ENCODE data around the gene FOXO6. TPM values are rescaled to one million over a fixed set of nuclear protein-coding genes. Genes with fewer than 3 reads are reported as not detected.

The FOXO6 gene
- total and polyA plus RNA-seq, 2 experiments from 2014 or later = 0.68 to 4.2 TPM

DNA sequence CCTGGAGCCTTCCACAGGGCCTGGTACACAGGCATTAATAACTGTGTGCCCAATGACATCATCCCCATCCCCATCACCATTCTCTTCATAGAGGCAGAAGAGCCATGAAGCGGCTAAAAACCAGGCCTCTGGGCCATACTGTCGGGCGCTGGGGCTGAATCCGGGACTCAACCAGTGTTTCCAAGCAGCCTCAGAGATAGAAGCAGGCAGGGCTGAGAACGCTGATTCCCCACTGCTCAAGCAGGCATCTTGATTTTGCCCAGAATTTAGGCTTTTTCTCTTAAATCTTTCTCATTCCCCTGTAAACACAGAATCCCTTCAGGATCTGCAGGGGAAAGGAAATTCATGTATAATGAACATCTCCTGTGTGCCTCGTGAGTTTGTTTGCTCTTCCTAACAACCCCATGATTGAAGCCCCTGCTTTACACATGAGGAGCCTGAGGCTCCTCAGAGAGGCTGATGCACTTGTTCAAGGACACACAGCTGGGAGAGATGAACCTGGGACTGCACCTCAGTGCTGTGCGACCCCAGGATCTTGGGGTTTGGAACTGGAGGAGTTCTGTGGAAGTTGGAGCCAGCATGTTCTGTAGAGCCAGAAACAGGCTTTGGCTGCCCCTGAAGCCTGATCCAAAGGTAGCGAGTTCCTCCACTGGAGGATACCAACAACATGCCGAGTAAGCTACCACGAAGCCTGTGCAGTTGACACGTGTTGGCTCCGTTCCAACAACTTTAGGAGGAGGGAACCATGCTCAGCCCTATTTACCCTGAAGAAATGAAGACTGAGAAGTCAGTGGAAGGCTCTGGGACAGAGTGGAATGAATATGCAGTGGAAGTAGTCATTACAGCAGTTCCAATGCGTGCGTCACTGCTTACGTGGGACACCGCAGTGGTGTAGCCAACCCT lies 67.8 kb downstream of the FOXO6 start (continued):
- TF ChIP-seq CTCF (conservative IDR thresholded peaks at IDR 0.05; ENCODE audit: low read depth in 2 of 2) (no peak), EZH2phosphoT487 (IDR thresholded peaks at IDR 0.05; ENCODE audit: unreplicated experiment) (no peak)
- TF ChIP-seq, protein P1, sequence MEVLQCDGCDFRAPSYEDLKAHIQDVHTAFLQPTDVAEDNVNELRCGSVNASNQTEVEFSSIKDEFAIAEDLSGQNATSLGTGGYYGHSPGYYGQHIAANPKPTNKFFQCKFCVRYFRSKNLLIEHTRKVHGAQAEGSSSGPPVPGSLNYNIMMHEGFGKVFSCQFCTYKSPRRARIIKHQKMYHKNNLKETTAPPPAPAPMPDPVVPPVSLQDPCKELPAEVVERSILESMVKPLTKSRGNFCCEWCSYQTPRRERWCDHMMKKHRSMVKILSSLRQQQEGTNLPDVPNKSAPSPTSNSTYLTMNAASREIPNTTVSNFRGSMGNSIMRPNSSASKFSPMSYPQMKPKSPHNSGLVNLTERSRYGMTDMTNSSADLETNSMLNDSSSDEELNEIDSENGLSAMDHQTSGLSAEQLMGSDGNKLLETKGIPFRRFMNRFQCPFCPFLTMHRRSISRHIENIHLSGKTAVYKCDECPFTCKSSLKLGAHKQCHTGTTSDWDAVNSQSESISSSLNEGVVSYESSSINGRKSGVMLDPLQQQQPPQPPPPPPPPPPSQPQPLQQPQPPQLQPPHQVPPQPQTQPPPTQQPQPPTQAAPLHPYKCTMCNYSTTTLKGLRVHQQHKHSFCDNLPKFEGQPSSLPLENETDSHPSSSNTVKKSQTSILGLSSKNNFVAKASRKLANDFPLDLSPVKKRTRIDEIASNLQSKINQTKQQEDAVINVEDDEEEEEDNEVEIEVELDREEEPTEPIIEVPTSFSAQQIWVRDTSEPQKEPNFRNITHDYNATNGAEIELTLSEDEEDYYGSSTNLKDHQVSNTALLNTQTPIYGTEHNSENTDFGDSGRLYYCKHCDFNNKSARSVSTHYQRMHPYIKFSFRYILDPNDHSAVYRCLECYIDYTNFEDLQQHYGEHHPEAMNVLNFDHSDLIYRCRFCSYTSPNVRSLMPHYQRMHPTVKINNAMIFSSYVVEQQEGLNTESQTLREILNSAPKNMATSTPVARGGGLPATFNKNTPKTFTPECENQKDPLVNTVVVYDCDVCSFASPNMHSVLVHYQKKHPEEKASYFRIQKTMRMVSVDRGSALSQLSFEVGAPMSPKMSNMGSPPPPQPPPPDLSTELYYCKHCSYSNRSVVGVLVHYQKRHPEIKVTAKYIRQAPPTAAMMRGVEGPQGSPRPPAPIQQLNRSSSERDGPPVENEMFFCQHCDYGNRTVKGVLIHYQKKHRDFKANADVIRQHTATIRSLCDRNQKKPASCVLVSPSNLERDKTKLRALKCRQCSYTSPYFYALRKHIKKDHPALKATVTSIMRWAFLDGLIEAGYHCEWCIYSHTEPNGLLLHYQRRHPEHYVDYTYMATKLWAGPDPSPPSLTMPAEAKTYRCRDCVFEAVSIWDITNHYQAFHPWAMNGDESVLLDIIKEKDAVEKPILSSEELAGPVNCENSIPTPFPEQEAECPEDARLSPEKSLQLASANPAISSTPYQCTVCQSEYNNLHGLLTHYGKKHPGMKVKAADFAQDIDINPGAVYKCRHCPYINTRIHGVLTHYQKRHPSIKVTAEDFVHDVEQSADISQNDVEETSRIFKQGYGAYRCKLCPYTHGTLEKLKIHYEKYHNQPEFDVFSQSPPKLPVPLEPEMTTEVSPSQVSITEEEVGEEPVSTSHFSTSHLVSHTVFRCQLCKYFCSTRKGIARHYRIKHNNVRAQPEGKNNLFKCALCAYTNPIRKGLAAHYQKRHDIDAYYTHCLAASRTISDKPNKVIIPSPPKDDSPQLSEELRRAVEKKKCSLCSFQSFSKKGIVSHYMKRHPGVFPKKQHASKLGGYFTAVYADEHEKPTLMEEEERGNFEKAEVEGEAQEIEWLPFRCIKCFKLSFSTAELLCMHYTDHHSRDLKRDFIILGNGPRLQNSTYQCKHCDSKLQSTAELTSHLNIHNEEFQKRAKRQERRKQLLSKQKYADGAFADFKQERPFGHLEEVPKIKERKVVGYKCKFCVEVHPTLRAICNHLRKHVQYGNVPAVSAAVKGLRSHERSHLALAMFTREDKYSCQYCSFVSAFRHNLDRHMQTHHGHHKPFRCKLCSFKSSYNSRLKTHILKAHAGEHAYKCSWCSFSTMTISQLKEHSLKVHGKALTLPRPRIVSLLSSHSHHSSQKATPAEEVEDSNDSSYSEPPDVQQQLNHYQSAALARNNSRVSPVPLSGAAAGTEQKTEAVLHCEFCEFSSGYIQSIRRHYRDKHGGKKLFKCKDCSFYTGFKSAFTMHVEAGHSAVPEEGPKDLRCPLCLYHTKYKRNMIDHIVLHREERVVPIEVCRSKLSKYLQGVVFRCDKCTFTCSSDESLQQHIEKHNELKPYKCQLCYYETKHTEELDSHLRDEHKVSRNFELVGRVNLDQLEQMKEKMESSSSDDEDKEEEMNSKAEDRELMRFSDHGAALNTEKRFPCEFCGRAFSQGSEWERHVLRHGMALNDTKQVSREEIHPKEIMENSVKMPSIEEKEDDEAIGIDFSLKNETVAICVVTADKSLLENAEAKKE (CRISPR knock-in tag; IDR thresholded peaks at IDR 0.05) = no peak

DNA sequence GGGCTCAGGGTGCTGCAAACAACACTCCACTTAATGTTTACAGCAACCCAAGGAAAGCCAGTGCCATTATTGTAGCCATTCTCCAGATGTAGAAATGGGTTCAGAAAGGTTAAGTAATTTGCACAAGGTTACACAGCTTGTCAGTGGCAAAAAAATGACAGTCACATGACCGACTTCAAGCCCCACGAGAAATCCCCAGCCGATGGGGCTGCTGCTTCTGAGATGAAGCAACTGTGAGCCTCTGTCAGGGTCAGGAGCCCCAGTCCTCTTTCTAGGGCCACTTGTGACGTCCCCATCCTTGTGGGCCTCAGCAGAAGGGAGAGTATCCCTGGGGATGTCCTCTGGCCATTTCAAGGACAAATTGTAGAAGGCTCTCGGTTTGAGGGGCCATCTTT lies 68.4 kb downstream of the FOXO6 start:
- Histone ChIP-seq H4K20me1 (replicated peaks; ENCODE audit: insufficient read depth) (no peaks in the 10 kb centered on the region), H3K4me1 (ENCODE audit: insufficient read depth) (no peaks in the 10 kb centered on the region), H2AFZ (no peak overlapping the region), H3K4me3 (no peak overlapping the region), H3K79me2 (replicated peaks; ENCODE audit: insufficient read depth) (no peaks in the 10 kb centered on the region), H3K9me2 (ENCODE audit: insufficient read depth) (no peaks in the 10 kb centered on the region), H3K36me3 (ENCODE audit: insufficient read depth) (no peaks in the 10 kb centered on the region), H3K27ac (ENCODE audit: low read depth) (no peak overlapping the region), H3F3A (replicated peaks; ENCODE audit: low read depth) (peaks cover 6% of the 10 kb centered on the region; the same call in 1 of the 2 replicates), H3K27me3 (ENCODE audit: insufficient read depth) (no peaks in the 10 kb centered on the region), H3K4me2 (no peak overlapping the region)
- Mint-ChIP-seq H3K27ac (no peak overlapping the region), H3K36me3 (ENCODE audit: low read depth) (no peaks in the 10 kb centered on the region; the same call in 2 of the 3 replicates), H3K27me3 (ENCODE audit: insufficient read depth, low read depth, poor library complexity) (peaks cover 9% of the 10 kb centered on the region), H3K9me3 (no peaks in the 10 kb centered on the region; the same call in 2 of the 3 replicates), H3K4me1 (peaks cover 4% of the 10 kb centered on the region; the same call in 1 of the 3 replicates), H3K4me3 (no peak overlapping the region)
- ATAC-seq (no peak), DNase-seq (ENCODE audit: low spot score) (no peak)
- no peak for TF ChIP-seq CTCF (conservative IDR thresholded peaks at IDR 0.05; ENCODE audit: low read depth in 2 of 2)
- TF ChIP-seq EZH2 (IDR thresholded peaks at IDR 0.05; ENCODE audit: low read depth, unreplicated experiment) = no peak
- no peak for TF ChIP-seq NANOG (IDR thresholded peaks at IDR 0.05; ENCODE audit: borderline replicate concordance)
- no peak for TF ChIP-seq ZNF331 (CRISPR knock-in tag; IDR thresholded peaks at IDR 0.05; ENCODE audit: low read depth)
- no peak for TF ChIP-seq ZNF114 (CRISPR knock-in tag; IDR thresholded peaks at IDR 0.05)
- TF ChIP-seq CREB1 (CRISPR knock-in tag; IDR thresholded peaks at IDR 0.05; ENCODE audit: low read depth) = no peak
